Measurements from ENCODE around the gene PIGU.
"Not testable (repeated sequence)": the region's sequence is repeated elsewhere in the genome, so short reads cannot be mapped to it uniquely, and the experiment has no call there.

Gene PIGU

GRCh38 chr20:34629904-34630303 lies 47.0 kb downstream of the PIGU start:
- Histone ChIP-seq H3K27ac (ENCODE audit: low read depth, low read length) (no peak overlapping the region), H3K9me3 (ENCODE audit: low read length) (no peaks in the 10 kb centered on the region), H3K4me1 (ENCODE audit: insufficient read depth, low read length) (peaks cover 6% of the 10 kb centered on the region), H3K36me3 (ENCODE audit: insufficient read depth, low read length) (no peaks in the 10 kb centered on the region), H3K4me3 (ENCODE audit: low read depth in 1 of 2, low read length in 2 of 2) (no peak overlapping the region), H3K9ac (ENCODE audit: low read length) (no peak overlapping the region), H3K27me3 (ENCODE audit: control insufficient read depth in 1 of 2, insufficient read depth in 2 of 2, low read length in 2 of 2) (no peaks in the 10 kb centered on the region)

DNA sequence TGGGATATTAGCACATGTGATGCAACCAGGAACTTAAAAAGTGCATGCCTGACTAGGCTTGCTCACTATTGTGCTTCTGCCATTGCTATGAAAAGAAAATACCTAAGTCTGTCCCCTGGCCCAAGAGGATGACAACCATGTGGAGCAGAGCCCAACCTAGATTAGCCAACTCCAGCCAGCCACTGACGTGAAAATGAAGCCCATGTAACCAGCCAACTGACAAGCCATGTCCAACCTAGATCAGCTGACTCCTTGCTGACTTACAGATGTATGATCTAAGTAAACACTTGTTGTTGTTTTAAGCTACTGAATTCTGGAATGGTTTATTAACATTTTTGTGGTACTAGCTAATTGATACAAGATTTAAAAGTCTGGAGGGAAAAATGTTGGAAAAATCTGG lies 47.5 kb downstream of the PIGU start:
- H3K36me3 ChIP-seq (ENCODE audit: insufficient read depth, low read length) = no peaks in the 10 kb centered on the region
- no peak overlapping the region for H3K27ac ChIP-seq (ENCODE audit: low read depth, low read length)
- no peak overlapping the region for H3K9ac ChIP-seq (ENCODE audit: low read length)
- peaks cover 6% of the 10 kb centered on the region for H3K4me1 ChIP-seq (ENCODE audit: insufficient read depth, low read length)
- no peaks in the 10 kb centered on the region for H3K9me3 ChIP-seq (ENCODE audit: low read length)
- no peaks in the 10 kb centered on the region for H3K27me3 ChIP-seq (ENCODE audit: control insufficient read depth in 1 of 2, insufficient read depth in 2 of 2, low read length in 2 of 2)
- no peak overlapping the region for H3K4me3 ChIP-seq (ENCODE audit: low read depth in 1 of 2, low read length in 2 of 2)

DNA sequence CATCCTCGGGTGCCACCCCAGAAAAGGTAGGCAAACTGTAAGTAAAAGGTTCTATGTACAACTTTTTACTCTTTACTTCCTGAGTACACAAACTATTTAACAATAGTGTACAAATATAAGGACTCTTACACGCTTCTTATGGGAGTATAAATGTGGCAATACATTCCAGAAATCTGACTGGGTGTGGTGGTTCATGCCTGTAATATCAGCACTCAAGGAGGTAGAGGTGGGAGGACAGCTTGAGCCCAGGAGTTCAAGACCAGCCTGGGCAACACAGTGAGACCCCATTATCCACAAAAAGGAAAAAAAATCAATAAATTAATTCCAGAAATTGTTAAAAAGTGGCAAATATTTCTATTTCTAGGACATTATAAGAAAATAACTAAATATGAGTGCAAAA lies 48.9 kb downstream of the PIGU start:
- H3K9ac ChIP-seq (ENCODE audit: low read length) = no peak overlapping the region
- H3K4me1 ChIP-seq (ENCODE audit: insufficient read depth, low read length) = peaks cover 6% of the 10 kb centered on the region
- H3K36me3 ChIP-seq (ENCODE audit: insufficient read depth, low read length) = peaks cover under 1% of the 10 kb centered on the region
- H3K4me3 ChIP-seq (ENCODE audit: low read depth in 1 of 2, low read length in 2 of 2) = no peak overlapping the region
- no peaks in the 10 kb centered on the region for H3K27me3 ChIP-seq (ENCODE audit: control insufficient read depth in 1 of 2, insufficient read depth in 2 of 2, low read length in 2 of 2)
- no peaks in the 10 kb centered on the region for H3K9me3 ChIP-seq (ENCODE audit: low read length)
- H3K27ac ChIP-seq (ENCODE audit: low read depth, low read length) = no peak overlapping the region

GRCh38 chr20:34627458-34627857 lies 49.4 kb downstream of the PIGU start:
- Histone ChIP-seq H3K27ac (ENCODE audit: low read depth, low read length) (no peak overlapping the region), H3K9me3 (ENCODE audit: low read length) (no peaks in the 10 kb centered on the region), H3K36me3 (ENCODE audit: insufficient read depth, low read length) (peaks cover 6% of the 10 kb centered on the region), H3K27me3 (ENCODE audit: control insufficient read depth in 1 of 2, insufficient read depth in 2 of 2, low read length in 2 of 2) (no peaks in the 10 kb centered on the region), H3K9ac (ENCODE audit: low read length) (no peak overlapping the region), H3K4me1 (ENCODE audit: insufficient read depth, low read length) (peaks cover 6% of the 10 kb centered on the region), H3K4me3 (ENCODE audit: low read depth in 1 of 2, low read length in 2 of 2) (no peak overlapping the region)

DNA sequence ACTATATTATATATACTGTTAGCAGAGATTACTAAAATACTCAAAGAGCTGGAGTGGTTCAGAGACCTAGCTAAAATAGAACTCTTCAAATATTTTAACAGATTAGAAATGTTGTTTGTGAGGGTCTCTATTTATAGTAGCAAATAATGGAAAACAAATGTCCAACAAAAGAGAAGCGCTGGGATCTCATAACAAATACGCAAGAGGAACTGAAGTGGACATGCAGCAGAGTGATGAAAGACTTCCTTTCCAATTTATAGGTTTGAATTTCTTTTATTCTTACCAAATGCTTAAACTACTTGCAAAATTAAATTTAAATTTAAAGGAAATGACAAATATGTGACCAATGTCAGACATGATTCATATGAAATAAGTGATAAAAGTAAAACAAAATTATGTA lies 49.9 kb downstream of the PIGU start:
- no peaks in the 10 kb centered on the region for H3K27me3 ChIP-seq (ENCODE audit: control insufficient read depth in 1 of 2, insufficient read depth in 2 of 2, low read length in 2 of 2)
- H3K4me3 ChIP-seq (ENCODE audit: low read depth in 1 of 2, low read length in 2 of 2) = no peak overlapping the region
- no peak overlapping the region for H3K27ac ChIP-seq (ENCODE audit: low read depth, low read length)
- no peak overlapping the region for H3K9ac ChIP-seq (ENCODE audit: low read length)
- peaks cover 8% of the 10 kb centered on the region for H3K36me3 ChIP-seq (ENCODE audit: insufficient read depth, low read length)
- no peaks in the 10 kb centered on the region for H3K9me3 ChIP-seq (ENCODE audit: low read length)
- H3K4me1 ChIP-seq (ENCODE audit: insufficient read depth, low read length) = peaks cover 6% of the 10 kb centered on the region

DNA sequence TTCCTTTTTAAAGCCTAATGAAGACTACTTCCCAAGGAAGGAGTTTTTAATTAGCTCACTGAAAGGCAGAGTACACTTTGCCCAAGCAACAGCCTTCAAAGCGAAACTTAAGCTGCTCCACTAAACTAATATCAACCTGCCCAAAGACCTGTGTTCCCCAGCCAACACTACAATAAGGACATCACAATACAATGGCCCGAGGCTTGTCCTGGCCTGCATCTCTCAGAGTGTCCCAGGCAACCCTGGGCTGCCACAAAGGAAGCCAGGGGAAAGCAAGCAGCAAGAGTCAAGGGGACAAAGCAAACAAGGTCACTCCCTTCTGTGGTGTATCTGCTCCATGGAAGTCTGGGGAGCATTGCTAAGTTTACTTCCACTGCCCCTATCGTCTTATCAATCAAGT lies 52.3 kb downstream of the PIGU start:
- Histone ChIP-seq H3K9me3 (ENCODE audit: low read length) (no peaks in the 10 kb centered on the region), H3K27me3 (ENCODE audit: control insufficient read depth in 1 of 2, insufficient read depth in 2 of 2, low read length in 2 of 2) (no peaks in the 10 kb centered on the region), H3K4me1 (ENCODE audit: insufficient read depth, low read length) (peaks cover 6% of the 10 kb centered on the region), H3K27ac (ENCODE audit: low read depth, low read length) (no peak overlapping the region), H3K9ac (ENCODE audit: low read length) (no peak overlapping the region), H3K4me3 (ENCODE audit: low read depth in 1 of 2, low read length in 2 of 2) (no peak overlapping the region), H3K36me3 (ENCODE audit: insufficient read depth, low read length) (peaks cover 14% of the 10 kb centered on the region)

DNA sequence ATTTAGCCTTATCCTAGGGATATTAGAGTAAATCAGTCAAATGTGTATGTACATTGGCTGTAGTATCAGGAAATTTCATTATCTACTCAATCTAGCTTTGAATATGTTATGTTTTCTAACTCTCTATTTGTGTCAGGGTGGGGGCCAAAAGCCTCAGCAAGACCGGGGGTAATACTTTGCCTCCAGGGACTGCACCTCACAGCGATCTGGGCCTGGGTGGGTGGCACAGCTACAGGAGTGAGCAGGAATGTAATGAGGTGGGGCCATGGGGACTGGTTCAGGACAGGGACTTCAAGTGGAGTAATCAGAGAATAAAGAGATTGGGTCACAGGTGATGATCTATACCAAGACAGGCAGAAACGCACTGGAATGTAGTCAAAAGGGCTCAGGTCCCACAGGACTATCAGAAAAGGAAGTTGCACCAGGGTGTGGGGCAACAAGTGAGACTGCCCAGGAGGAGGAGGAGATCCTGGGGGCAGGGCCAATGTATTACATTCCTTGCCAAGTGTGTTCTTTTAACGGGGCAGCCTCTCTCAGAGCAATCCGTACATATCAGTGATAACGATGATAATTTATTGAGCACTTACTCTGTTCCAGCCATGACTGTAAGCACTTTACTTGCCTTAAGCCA lies 54.0 kb downstream of the PIGU start:
- H3K27ac ChIP-seq (ENCODE audit: low read depth, low read length) = no peak overlapping the region
- peaks cover 4% of the 10 kb centered on the region for H3K4me1 ChIP-seq (ENCODE audit: insufficient read depth, low read length)
- H3K27me3 ChIP-seq (ENCODE audit: control insufficient read depth in 1 of 2, insufficient read depth in 2 of 2, low read length in 2 of 2) = no peaks in the 10 kb centered on the region
- H3K9ac ChIP-seq (ENCODE audit: low read length) = no peak overlapping the region
- no peaks in the 10 kb centered on the region for H3K9me3 ChIP-seq (ENCODE audit: low read length)
- peaks cover 14% of the 10 kb centered on the region for H3K36me3 ChIP-seq (ENCODE audit: insufficient read depth, low read length)
- no peak overlapping the region for H3K4me3 ChIP-seq (ENCODE audit: low read depth in 1 of 2, low read length in 2 of 2)

DNA sequence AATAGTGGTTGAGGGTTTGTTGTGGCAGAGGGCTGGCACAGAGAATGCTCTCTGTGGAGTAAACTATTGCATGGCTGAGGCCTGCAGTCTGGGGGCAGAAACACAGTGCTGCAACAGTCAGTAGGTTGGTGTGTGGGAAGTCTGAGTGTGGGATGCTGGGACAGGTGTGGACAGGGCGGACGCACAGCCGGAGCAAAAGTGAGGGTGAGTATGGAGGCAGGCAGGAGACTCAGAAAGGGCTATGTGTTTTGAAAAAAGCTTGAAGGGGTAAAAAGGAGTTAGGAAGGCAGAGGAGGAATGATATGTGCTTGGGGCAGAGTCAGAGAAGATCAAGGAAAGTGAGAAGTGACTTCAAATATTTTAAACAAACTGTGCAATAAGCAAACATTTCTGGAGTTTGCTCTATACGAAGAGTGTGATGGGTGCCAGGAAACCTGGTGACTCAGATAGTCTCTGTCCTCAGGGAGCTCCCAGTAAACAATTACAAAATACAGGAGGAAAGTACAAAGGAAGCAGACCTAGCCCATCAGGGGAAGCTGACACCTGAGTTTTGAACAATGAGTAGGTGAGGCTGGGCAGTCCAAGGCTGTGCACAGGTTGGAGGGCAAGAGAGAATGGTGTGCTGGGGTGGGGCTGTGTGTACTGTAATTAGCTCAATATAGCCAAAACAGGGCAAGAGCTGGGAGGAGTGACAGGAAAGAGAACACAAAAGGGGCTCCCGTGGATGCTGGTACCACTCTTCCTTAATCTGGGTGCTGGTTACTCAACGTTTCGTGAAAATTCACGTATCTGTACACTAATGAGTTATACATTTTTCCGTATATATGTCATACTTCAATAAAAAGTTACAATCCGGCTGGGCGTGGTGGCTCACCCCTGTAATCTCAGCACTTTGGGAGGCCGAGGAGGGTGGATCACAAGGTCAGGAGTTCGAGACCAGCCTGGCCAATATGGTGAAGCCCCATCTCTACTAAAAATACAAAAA lies 55.2 kb downstream of the PIGU start:
- Histone ChIP-seq H3K9ac (ENCODE audit: low read length) (no peak overlapping the region), H3K27ac (ENCODE audit: low read depth, low read length) (no peak overlapping the region), H3K4me3 (ENCODE audit: low read depth in 1 of 2, low read length in 2 of 2) (no peak overlapping the region), H3K9me3 (ENCODE audit: low read length) (no peaks in the 10 kb centered on the region), H3K4me1 (ENCODE audit: insufficient read depth, low read length) (no peaks in the 10 kb centered on the region), H3K36me3 (ENCODE audit: insufficient read depth, low read length) (peaks cover 14% of the 10 kb centered on the region), H3K27me3 (ENCODE audit: control insufficient read depth in 1 of 2, insufficient read depth in 2 of 2, low read length in 2 of 2) (no peaks in the 10 kb centered on the region)

DNA sequence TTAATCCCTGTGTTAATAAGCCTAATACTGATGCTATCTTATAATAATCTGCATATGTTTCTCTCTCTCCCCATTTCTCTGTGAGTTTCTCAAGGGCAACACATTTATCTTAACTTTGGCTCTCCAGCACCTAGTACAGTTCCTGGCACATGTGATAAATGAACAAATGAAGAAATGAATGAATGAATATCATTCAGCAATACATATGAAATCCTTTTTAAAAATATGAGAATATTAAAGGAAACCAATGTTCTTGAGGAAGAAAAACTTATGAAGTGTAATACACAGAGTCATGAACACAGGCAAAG lies 55.9 kb downstream of the PIGU start:
- Histone ChIP-seq H3K36me3 (ENCODE audit: insufficient read depth, low read length) (peaks cover 14% of the 10 kb centered on the region), H3K4me1 (ENCODE audit: insufficient read depth, low read length) (no peaks in the 10 kb centered on the region), H3K9ac (ENCODE audit: low read length) (no peak overlapping the region), H3K27me3 (ENCODE audit: control insufficient read depth in 1 of 2, insufficient read depth in 2 of 2, low read length in 2 of 2) (no peaks in the 10 kb centered on the region), H3K4me3 (ENCODE audit: low read depth in 1 of 2, low read length in 2 of 2) (no peak overlapping the region), H3K9me3 (ENCODE audit: low read length) (no peaks in the 10 kb centered on the region), H3K27ac (ENCODE audit: low read depth, low read length) (no peak overlapping the region)

- no peak overlapping the region for H3K27ac ChIP-seq (ENCODE audit: low read depth, low read length)
- no peaks in the 10 kb centered on the region for H3K27me3 ChIP-seq (ENCODE audit: control insufficient read depth in 1 of 2, insufficient read depth in 2 of 2, low read length in 2 of 2)
- no peaks in the 10 kb centered on the region for H3K4me1 ChIP-seq (ENCODE audit: insufficient read depth, low read length)
- H3K9ac ChIP-seq (ENCODE audit: low read length) = no peak overlapping the region
- no peak overlapping the region for H3K4me3 ChIP-seq (ENCODE audit: low read depth in 1 of 2, low read length in 2 of 2)
- peaks cover 19% of the 10 kb centered on the region for H3K36me3 ChIP-seq (ENCODE audit: insufficient read depth, low read length)
- no peaks in the 10 kb centered on the region for H3K9me3 ChIP-seq (ENCODE audit: low read length)
Observed at GRCh38 chr20:34618676-34619075, 58.2 kb downstream of the PIGU start.

- not testable (repeated sequence) for H3K27me3 ChIP-seq (ENCODE audit: control insufficient read depth in 1 of 2, insufficient read depth in 2 of 2, low read length in 2 of 2); H3K27ac ChIP-seq (ENCODE audit: low read depth, low read length); H3K4me3 ChIP-seq (ENCODE audit: low read depth in 1 of 2, low read length in 2 of 2); H3K4me1 ChIP-seq (ENCODE audit: insufficient read depth, low read length); H3K9ac ChIP-seq (ENCODE audit: low read length); H3K9me3 ChIP-seq (ENCODE audit: low read length)
- peaks cover 11% of the 10 kb centered on the region for H3K36me3 ChIP-seq (ENCODE audit: insufficient read depth, low read length)
Observed at GRCh38 chr20:34616913-34617312, 60.0 kb downstream of the PIGU start.

DNA sequence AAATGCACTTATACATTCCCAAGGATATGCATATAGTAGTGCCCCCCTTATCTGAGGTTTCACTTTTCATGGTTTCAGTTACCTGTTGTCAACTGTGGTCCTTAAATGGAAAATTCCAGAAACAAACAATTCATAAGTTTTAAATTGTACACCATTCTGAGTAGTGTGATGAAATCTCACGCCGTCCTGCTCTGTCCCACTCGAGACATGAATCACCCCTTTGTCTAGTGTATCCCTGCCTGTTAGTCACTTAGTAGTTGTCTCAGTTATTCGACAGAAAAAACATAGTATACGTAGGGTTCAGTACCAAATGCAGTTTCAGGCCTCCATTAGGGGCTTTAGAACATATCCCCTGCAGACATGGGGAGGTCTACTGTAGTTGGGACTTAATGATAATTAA lies 61.4 kb downstream of the PIGU start:
- Histone ChIP-seq H3K4me1 (ENCODE audit: insufficient read depth, low read length) (no peaks in the 10 kb centered on the region), H3K27ac (ENCODE audit: low read depth, low read length) (no peak overlapping the region), H3K4me3 (ENCODE audit: low read depth in 1 of 2, low read length in 2 of 2) (no peak overlapping the region), H3K9me3 (ENCODE audit: low read length) (no peaks in the 10 kb centered on the region), H3K9ac (ENCODE audit: low read length) (no peak overlapping the region), H3K36me3 (ENCODE audit: insufficient read depth, low read length) (peaks cover 4% of the 10 kb centered on the region), H3K27me3 (ENCODE audit: control insufficient read depth in 1 of 2, insufficient read depth in 2 of 2, low read length in 2 of 2) (no peaks in the 10 kb centered on the region)

All from muscle layer of colon (tissue), 2 donors.